Activated CD8-positive, alpha-beta T cell treated with anti-CD3 and anti-CD28 coated beads for 36 hours (primary cell): ENCODE measurements around the gene EFCAB9. TPM values are rescaled to one million over a fixed set of nuclear protein-coding genes. Genes with fewer than 3 reads are reported as not detected.
"Not testable (repeated sequence)": the region's sequence is repeated elsewhere in the genome, so short reads cannot be mapped to it uniquely, and the experiment has no call there.

Source experiments
- ATAC-seq: fragments of 200-7000 bp; cut with Tn5 transposase; one replicate; pipeline ENCODE4 v1.10.0; 2021; ENCODE audit warnings: mild to moderate bottlenecking, moderate library complexity
- CTCF ChIA-PET: fragments of 350-600 bp; sonication (Branson Sonifier 250); formaldehyde crosslinking; loops from one replicate; lab custom pipeline; 2021; ENCODE audit warnings: antibody characterized with exemption; lab: Charles Lee
- POLR2A ChIA-PET: fragments of 350-600 bp; sonication (Branson Sonifier 250); formaldehyde crosslinking; loops from one replicate; lab custom pipeline; 2021; ENCODE audit warnings: antibody characterized with exemption; lab: Charles Lee
- DNase-seq: peaks from one replicate; pipeline ENCODE4 v3.0.0-alpha.2; 2020
- H3K27ac Mint-ChIP-seq: one replicate; pipeline ENCODE4 v1.8.0; 2021; ENCODE audit warnings: mild to moderate bottlenecking, mixed read lengths
- H3K27me3 Mint-ChIP-seq: one replicate; pipeline ENCODE4 v1.8.0; 2021; ENCODE audit warnings: mixed read lengths
- H3K36me3 Mint-ChIP-seq: one replicate; pipeline ENCODE4 v1.8.0; 2021; ENCODE audit warnings: low read depth, mixed read lengths
- H3K4me1 Mint-ChIP-seq: one replicate; pipeline ENCODE4 v1.8.0; 2021; ENCODE audit warnings: low read depth, mixed read lengths
- H3K4me3 Mint-ChIP-seq: one replicate; pipeline ENCODE4 v1.8.0; 2021; ENCODE audit warnings: mild to moderate bottlenecking, moderate library complexity, mixed read lengths
- H3K9me3 Mint-ChIP-seq: one replicate; pipeline ENCODE4 v1.8.0; 2021; ENCODE audit warnings: mixed read lengths
- intact Hi-C: fragments of 100-400 bp; cut with micrococcal nuclease; formaldehyde crosslinking; loops from one replicate; pipeline ENCODE4 v1.10.0; 2022
- total RNA-seq, 2 experiments: library from RNA; stranded (reverse); gene quantifications; one replicate each; pipeline ENCODE4 v1.2.3, GENCODE V29; 2021
- TF ChIP-seq, protein P1 (sequence below): fragments of 200-600 bp; IDR thresholded peaks from one replicate; pipeline ENCODE4 v1.8.0; 2022; ENCODE audit warnings: antibody characterized with exemption, mild to moderate bottlenecking

Gene EFCAB9
- total RNA-seq, 2 experiments from 2014 or later: not detected

DNA sequence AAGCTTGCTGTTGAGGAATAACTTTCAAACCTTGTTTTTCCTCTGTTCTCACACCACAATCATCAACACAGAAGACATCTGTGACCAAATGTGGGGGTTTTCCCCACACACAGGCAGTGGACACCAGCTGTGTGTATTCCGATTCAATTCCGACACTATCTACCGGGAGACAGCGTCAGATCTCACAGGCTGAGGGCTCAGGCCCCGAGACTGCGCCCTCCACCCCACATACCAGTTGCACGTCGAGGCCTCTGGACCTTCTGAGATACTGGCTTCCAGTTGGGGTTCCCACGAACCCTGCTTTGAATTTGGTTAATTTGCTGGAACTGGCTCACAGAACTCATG is 47.3 kb upstream of the EFCAB9 start:
- TF ChIP-seq, protein P1, sequence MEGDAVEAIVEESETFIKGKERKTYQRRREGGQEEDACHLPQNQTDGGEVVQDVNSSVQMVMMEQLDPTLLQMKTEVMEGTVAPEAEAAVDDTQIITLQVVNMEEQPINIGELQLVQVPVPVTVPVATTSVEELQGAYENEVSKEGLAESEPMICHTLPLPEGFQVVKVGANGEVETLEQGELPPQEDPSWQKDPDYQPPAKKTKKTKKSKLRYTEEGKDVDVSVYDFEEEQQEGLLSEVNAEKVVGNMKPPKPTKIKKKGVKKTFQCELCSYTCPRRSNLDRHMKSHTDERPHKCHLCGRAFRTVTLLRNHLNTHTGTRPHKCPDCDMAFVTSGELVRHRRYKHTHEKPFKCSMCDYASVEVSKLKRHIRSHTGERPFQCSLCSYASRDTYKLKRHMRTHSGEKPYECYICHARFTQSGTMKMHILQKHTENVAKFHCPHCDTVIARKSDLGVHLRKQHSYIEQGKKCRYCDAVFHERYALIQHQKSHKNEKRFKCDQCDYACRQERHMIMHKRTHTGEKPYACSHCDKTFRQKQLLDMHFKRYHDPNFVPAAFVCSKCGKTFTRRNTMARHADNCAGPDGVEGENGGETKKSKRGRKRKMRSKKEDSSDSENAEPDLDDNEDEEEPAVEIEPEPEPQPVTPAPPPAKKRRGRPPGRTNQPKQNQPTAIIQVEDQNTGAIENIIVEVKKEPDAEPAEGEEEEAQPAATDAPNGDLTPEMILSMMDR: no peak
- intact Hi-C loops: no loop called here
- CTCF ChIA-PET: no interaction called here
- ATAC-seq (no peak), DNase-seq (no peak)
- Mint-ChIP-seq H3K27me3 (no peaks in the 10 kb centered on the region), H3K27ac (peak overlapping the region; percentile 66), H3K9me3 (no peaks in the 10 kb centered on the region), H3K4me1 (peaks cover 74% of the 10 kb centered on the region), H3K36me3 (peaks cover 24% of the 10 kb centered on the region), H3K4me3 (no peak overlapping the region)
- POLR2A ChIA-PET: interaction anchor here (0.6 kb wide), 1 partner anchor 83 kb away, joined by 3 read pairs; no protein-coding TSS in a partner anchor

DNA sequence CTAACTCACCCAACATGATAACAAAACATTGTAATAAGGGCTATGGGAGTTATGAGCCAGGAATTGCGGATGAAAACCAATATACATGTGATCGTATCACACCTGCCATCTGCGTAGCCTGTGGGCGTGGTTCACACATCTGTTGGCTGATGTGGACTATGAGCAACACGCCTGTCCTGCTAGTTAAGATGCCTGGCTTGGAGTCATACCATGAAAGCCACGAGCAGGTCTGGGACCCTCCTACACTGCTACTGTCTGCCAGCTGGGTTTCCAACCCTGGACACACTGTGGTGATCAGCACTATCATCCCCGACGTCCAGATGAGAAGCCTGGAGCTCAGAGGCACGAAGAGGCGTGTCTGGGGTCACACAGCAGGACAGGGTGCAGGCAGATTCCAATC is 46.1 kb upstream of the EFCAB9 start:
- CTCF ChIA-PET: no interaction called here
- Mint-ChIP-seq H3K4me3 (no peak overlapping the region), H3K27me3 (no peaks in the 10 kb centered on the region), H3K9me3 (no peaks in the 10 kb centered on the region), H3K4me1 (peaks cover 71% of the 10 kb centered on the region), H3K27ac (peak overlapping the region; percentile 72), H3K36me3 (peaks cover 33% of the 10 kb centered on the region)
- TF ChIP-seq, protein P1: no peak
- DNase-seq (peak; percentile 40), ATAC-seq (peak; percentile 34)
- POLR2A ChIA-PET: no interaction called here
- intact Hi-C loops: no loop called here

- ChIA-PET CTCF (no interaction called here), POLR2A (no interaction called here)
- H3K4me1 Mint-ChIP-seq: peaks cover 70% of the 10 kb centered on the region
- TF ChIP-seq, protein P1: no peak
- H3K9me3 Mint-ChIP-seq: no peaks in the 10 kb centered on the region
- peaks cover 37% of the 10 kb centered on the region for H3K36me3 Mint-ChIP-seq
- no peaks in the 10 kb centered on the region for H3K27me3 Mint-ChIP-seq
- no peak for ATAC-seq
- DNase-seq: no peak
- intact Hi-C loops: no loop called here
- H3K27ac Mint-ChIP-seq: peak overlapping the region; percentile 72
- no peak overlapping the region for H3K4me3 Mint-ChIP-seq
Measured at GRCh38 chr5:172148381-172148780, 45.6 kb upstream of the EFCAB9 start.

DNA sequence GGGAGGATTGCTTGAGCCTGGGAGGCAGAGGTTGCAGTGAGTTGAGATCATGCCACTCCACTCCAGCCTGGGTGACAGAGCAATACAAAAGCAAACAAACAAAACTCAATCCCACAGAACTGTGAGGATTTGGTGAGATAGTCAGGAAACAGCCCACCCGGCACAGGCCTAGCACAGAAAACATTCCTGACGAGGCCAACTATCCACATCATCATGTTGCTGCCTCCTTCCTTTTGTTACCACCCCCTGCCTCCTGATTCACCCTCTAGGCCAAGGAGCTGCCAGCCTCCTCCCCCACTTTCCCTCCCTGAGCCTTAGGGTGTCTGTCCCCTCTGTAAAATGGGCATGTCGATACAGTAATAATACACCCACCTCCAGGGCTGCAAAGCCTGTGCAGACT is 44.9 kb upstream of the EFCAB9 start:
- no peaks in the 10 kb centered on the region for H3K9me3 Mint-ChIP-seq
- H3K36me3 Mint-ChIP-seq: peaks cover 44% of the 10 kb centered on the region
- DNase-seq: no peak
- POLR2A ChIA-PET: no interaction called here
- intact Hi-C loops: no loop called here
- peak overlapping the region; percentile 52 for H3K27ac Mint-ChIP-seq
- H3K27me3 Mint-ChIP-seq: no peaks in the 10 kb centered on the region
- peaks cover 68% of the 10 kb centered on the region for H3K4me1 Mint-ChIP-seq
- TF ChIP-seq, protein P1: no peak
- CTCF ChIA-PET: no interaction called here
- ATAC-seq: no peak
- H3K4me3 Mint-ChIP-seq: no peak overlapping the region

GRCh38 chr5:172149481-172149880 is 44.5 kb upstream of the EFCAB9 start:
- H3K27me3 Mint-ChIP-seq, ATAC-seq, intact Hi-C loops, H3K4me3 Mint-ChIP-seq, DNase-seq, H3K9me3 Mint-ChIP-seq: not testable (repeated sequence)
- ChIA-PET CTCF (interaction anchor here (1.0 kb wide), 1 partner anchor 43 kb away, joined by 3 read pairs; no protein-coding TSS in a partner anchor), POLR2A (interaction anchor here (5.8 kb wide), 1 partner anchor 24 kb away, joined by 32 read pairs; no protein-coding TSS in a partner anchor)
- Mint-ChIP-seq H3K36me3 (peaks cover 48% of the 10 kb centered on the region), H3K4me1 (peaks cover 69% of the 10 kb centered on the region), H3K27ac (peak overlapping the region; percentile 52)
